Mesodermal cell (in vitro differentiated cells): Measurements from ENCODE around the gene LYAR. TPM values are rescaled to one million over a fixed set of nuclear protein-coding genes. Genes with fewer than 3 reads are reported as not detected.

Source experiments
- H3K27ac ChIP-seq: 2 replicates; pipeline ENCODE4 v1.7.0; 2013; ENCODE audit warnings: mild to moderate bottlenecking, low read depth, low read length, moderate library complexity; ENCODE audit not compliant: severe bottlenecking
- H3K36me3 ChIP-seq: 2 replicates; pipeline ENCODE4 v1.7.1; 2013; ENCODE audit warnings: mild to moderate bottlenecking, low read length, moderate library complexity; ENCODE audit not compliant: control insufficient read depth, insufficient read depth
- H3K4me1 ChIP-seq: one replicate; pipeline ENCODE4 v1.7.1; 2013; ENCODE audit warnings: mild to moderate bottlenecking, low read length; ENCODE audit not compliant: insufficient read depth, control insufficient read depth, poor library complexity, severe bottlenecking
- H3K4me3 ChIP-seq: 2 replicates; pipeline ENCODE4 v1.7.0; 2013; ENCODE audit warnings: low read length, control low read depth, mild to moderate bottlenecking; ENCODE audit not compliant: insufficient read depth, poor library complexity, severe bottlenecking; ENCODE audit errors: extremely low read depth
- H3K9me3 ChIP-seq: 2 replicates; pipeline ENCODE4 v1.7.1; 2013; ENCODE audit warnings: mild to moderate bottlenecking, low read length, moderate library complexity; ENCODE audit not compliant: control insufficient read depth
- WGBS, 2 experiments: methylation state at CpG; one replicate each; pipeline ENCODE4 v1.1.5; 2013; ENCODE audit warnings: missing lambda C conversion rate in 2 of 2; ENCODE audit not compliant: insufficient coverage in 2 of 2; 5-methylcytosine and 5-hydroxymethylcytosine counted together
- polyA plus RNA-seq, 2 experiments: library from polyadenylated mRNA; stranded (reverse); fragments of 50-300 nt; gene quantifications; one replicate each; pipeline ENCODE4 v1.2.3, GENCODE V29; 2013

Gene LYAR
- 20.2 TPM for polyA plus RNA-seq (2013, experiment 1 of 2)
- polyA plus RNA-seq (2013, experiment 2 of 2), result 23.6 TPM

DNA sequence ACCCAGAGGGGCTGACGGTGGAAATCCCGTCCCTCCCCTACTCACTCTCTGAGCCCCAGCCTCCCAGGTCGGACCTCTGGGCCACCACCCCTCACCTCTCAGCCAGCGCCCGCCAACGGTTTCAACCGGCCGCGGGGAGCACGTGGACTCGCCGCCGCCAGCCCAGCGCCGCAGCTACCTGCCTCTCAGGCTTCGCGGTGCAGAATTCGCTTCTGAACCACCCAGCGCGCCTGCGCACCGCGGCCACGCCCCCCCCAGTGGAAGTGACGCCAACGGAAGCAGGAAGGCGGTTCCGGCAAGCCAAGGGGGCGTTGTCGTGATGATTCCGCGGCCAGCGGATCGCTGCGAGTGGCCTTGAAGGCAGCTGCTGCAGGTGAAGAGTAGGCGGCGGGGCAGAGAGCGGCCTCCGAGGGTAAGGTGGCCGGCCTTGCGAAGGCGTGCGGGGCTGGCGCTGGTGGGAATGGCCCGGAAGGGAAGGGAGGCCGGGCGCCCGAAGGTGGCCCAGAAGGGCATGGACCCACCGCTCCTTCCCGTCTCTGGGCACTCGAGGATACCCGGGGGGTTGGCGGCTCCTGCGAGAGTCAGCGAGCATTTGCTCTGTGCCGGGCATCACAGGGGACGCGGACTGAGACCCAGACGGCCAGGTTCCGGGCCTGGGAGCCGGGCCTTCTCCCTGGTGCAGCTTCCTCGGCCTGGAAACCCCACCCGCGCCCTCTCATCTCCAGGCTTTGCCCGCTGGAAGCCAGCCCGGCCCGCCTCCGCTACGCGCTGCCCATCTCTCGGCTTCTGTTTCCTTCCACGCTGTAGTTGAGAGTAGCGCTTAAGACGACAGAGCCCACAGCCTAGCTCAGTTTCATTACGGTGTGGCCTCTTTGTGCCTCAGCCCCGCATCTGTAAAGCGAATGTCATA is at the start of gene LYAR, which contains the start of gene ZBTB49:
Gene LYAR (minus strand): TSS at position 214 of the 910 bp plus-strand sequence. CDS start 6,412 bp downstream, outside the sequence.
Gene ZBTB49 (plus strand): TSS at position 311 of the 910 bp plus-strand sequence. CDS start 9,695 bp downstream, outside the sequence.
- no peak within 1 kb of the TSS for H3K27ac ChIP-seq
- WGBS, 2 experiments, result 1% methylated on average over 51 to 77 of the region's 77 CpGs

GRCh38 chr4:4339504-4340085 is 49.6 kb upstream of the LYAR start:
- Histone ChIP-seq H3K4me1 (no peaks in the 10 kb centered on the region), H3K9me3 (no peaks in the 10 kb centered on the region), H3K4me3 (no peak overlapping the region), H3K27ac (no peak overlapping the region), H3K36me3 (no peaks in the 10 kb centered on the region)
- WGBS, 2 experiments, result 80 to 84% methylated on average over 19 to 20 of the region's 21 CpGs

More for the DNA sequence above, at the start of gene LYAR, which contains the start of gene ZBTB49:
- no peaks in the 10 kb centered on the region for H3K9me3 ChIP-seq
- peak within 1 kb of the TSS; percentile 89 for H3K4me3 ChIP-seq
- H3K4me1 ChIP-seq, result peaks cover 8% of the 10 kb centered on the region
- H3K36me3 ChIP-seq, result peaks cover 24% of the 10 kb centered on the region

DNA sequence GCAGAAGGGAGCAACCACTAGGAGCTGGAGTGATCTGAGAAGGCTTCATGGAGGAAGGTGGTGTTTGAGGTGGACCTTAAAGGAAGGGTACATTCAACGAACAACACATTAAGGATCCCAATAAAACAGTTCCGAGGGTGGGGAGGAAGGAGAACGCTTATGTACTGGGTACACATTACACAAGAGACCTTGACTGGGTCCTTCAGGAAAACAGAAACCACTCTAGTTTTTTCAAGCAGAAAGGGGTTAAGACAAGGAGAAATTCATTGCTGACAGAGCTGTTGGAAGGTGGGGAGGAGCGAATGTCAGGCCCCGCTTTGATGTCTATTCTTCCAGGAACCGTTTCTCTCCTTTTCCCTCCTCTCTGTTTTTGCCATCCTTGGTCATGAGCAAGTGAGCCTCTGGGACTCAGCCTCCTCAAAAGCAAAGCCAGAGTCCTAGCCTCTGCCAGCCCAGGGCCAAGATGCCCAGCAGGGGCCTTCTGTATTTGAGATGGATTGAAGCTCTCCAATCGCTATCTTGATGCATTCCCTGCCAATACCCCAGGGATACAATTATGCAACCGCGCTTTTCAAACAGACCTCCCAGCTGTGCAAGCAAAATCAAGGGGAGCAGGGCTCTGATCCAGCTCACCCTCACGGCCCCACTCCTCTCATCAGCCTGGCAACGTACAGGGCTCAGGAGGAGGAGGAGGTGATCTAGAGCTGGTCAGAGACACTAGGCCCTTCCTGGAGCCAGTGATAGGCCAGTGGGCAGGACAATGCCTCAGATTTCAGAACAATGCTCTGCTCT is 48.5 kb upstream of the LYAR start:
- Histone ChIP-seq H3K9me3 (no peaks in the 10 kb centered on the region), H3K4me1 (no peaks in the 10 kb centered on the region), H3K4me3 (no peak overlapping the region), H3K36me3 (no peaks in the 10 kb centered on the region), H3K27ac (no peak overlapping the region)
- 84 to 87% methylated on average over 3 to 6 of the region's 11 CpGs for WGBS, 2 experiments

DNA sequence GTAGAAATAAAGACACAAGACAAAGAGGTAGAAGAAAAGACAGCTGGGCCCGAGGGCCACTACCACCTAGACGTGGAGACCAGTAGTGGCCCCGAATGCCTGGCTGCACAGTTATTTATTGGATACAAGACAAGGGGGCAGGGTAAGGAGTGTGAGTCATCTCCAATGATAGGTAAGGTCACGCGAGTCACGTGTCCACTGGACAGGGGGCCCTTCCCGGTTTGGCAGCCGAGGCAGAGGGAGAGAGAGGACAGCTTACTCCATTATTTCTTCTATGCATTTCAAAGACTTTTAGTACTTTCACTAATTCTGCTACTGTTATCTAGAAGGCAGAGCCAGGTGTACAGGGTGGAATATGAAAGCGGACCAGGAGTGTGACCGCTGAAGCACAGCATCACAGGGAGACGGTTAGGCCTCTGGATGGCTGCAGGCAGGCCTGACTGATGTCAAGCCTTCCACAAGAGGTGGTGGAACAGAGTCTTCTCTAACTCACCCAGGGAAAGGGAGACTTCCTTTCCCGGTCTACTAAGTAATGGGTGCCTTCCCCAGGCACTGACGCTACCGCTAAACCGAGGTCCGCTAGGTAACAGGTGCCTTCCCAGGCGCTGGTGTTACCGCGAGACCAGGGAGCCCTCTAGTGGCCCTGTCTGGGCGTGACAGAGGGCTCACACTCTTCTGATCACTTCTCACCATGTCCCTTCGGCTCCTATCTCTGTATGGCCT is 45.0 kb upstream of the LYAR start:
- 52 to 95% methylated on average over 10 to 17 of the region's 21 CpGs for WGBS, 2 experiments

DNA sequence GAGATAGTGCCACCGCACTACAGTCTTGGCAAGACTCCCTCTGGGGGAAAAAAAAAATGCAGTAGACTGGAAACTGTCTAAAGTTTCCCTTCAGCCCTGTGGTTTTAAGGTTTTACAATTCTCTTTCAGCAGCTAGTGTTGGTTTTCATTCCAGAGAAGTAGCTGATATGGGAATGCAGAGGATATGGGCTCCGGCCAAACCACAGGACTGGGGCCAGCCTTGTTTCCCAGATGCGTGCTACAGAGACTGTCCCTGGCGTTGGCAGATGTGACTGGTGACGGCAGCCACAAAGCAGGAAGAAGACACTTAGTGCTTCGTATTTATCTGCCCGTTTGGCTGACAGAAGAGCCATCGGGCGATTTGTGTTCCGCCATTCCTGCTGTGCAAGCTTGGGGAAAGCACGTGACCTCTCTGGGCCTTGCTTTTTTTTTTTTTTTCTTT is 43.3 kb upstream of the LYAR start:
- Histone ChIP-seq H3K9me3 (no peaks in the 10 kb centered on the region), H3K27ac (no peak overlapping the region), H3K36me3 (no peaks in the 10 kb centered on the region), H3K4me3 (no peak overlapping the region), H3K4me1 (no peaks in the 10 kb centered on the region)
- 78 to 82% methylated on average over 11 of the region's 11 CpGs for WGBS, 2 experiments

More for the DNA sequence above, 45.0 kb upstream of the LYAR start:
- no peak overlapping the region for H3K4me3 ChIP-seq
- no peaks in the 10 kb centered on the region for H3K4me1 ChIP-seq
- no peak overlapping the region for H3K27ac ChIP-seq
- H3K36me3 ChIP-seq, result no peaks in the 10 kb centered on the region
- H3K9me3 ChIP-seq, result no peaks in the 10 kb centered on the region

DNA sequence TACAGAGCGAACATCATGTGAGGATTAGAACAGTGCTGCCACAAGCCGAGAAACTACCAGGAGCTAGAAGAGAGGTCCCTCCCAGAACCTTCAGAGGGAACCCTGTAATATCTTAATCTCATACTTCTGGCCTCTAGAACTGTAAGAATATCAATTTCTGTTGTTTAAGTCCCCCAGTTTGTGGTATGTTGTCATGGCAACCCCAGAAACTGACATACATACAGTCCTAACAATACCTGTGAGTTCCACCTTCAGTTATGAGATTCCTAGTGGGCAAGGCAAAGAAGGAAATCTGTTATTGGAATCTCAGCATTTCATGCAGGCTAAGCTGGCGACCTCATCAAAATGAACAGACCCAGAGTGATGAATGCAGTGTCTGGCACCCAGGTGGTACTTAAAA is 42.6 kb upstream of the LYAR start:
- no peaks in the 10 kb centered on the region for H3K9me3 ChIP-seq
- H3K36me3 ChIP-seq, result no peaks in the 10 kb centered on the region
- no peak overlapping the region for H3K4me3 ChIP-seq
- 90 to 100% methylated on average over 2 to 3 of the region's 3 CpGs for WGBS, 2 experiments
- peaks cover 3% of the 10 kb centered on the region for H3K4me1 ChIP-seq
- no peak overlapping the region for H3K27ac ChIP-seq

DNA sequence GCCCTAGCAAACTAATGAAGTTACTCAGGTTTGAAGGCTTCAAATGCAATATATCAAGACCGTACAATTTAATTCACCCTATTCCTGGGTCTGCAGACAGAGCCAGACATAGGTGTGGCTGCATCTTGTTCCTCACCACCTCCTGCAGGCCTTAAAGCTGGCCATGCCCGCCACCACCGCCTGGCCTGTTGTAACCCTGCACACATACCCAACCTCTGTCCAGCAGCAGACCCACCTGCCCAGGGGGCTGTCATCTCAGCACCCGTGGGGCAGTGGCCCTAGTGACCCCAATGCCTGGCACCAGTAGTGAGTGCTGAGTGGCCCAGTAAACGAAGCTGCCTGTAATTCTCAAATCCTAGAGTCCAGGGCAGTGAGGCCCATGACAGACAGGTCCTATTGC is 40.8 kb upstream of the LYAR start:
- no peak overlapping the region for H3K27ac ChIP-seq
- H3K4me1 ChIP-seq, result peaks cover 4% of the 10 kb centered on the region
- 87 to 94% methylated on average over 3 to 4 of the region's 5 CpGs for WGBS, 2 experiments
- no peaks in the 10 kb centered on the region for H3K36me3 ChIP-seq
- H3K4me3 ChIP-seq, result no peak overlapping the region
- no peaks in the 10 kb centered on the region for H3K9me3 ChIP-seq

DNA sequence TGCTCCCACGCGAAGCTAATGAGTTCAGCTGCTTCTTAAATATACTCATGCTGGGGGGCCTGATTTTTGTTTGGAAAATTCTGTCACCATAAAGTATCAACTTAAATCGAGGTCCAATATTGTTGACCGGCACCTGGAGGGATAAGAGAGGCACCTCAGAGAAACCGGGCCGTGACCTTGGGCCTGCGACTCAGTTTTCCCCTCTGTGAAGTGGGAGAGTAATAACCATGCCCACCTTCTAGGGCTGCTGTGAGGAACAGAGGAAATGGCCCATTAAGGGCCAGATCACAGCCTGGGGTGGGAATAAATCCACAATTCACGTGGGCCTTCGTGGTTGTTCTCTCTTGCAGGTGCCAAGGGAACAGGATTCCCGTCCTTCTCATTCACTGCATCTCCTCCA is 39.5 kb upstream of the LYAR start:
- Histone ChIP-seq H3K9me3 (no peaks in the 10 kb centered on the region), H3K4me3 (no peak overlapping the region), H3K27ac (no peak overlapping the region), H3K36me3 (no peaks in the 10 kb centered on the region), H3K4me1 (peaks cover 8% of the 10 kb centered on the region)
- WGBS, 2 experiments, result 98 to 100% methylated on average over 6 of the region's 10 CpGs

DNA sequence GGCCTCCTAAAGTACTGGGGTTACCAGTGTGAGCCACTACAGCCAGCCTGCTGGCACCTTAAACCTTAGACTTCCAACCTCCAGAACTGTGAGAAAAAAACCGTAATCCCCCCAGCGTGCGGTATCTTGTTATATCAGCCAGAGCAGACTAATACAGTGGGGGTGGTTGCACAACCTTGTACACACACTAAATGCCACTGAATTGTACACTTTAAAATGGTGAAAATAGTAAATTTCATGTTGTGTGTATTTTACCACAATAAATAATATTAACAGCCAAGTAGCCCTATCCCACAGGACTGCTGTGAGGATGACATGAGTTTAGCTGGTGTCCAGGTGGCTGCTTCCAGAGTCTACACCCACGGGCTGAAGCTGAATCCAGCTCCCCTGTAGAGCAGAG is 38.9 kb upstream of the LYAR start:
- H3K36me3 ChIP-seq, result no peaks in the 10 kb centered on the region
- no peaks in the 10 kb centered on the region for H3K9me3 ChIP-seq
- WGBS, 2 experiments, result 80 to 86% methylated on average over 1 of the region's 4 CpGs
- H3K27ac ChIP-seq, result no peak overlapping the region
- H3K4me1 ChIP-seq, result peaks cover 14% of the 10 kb centered on the region
- no peak overlapping the region for H3K4me3 ChIP-seq

DNA sequence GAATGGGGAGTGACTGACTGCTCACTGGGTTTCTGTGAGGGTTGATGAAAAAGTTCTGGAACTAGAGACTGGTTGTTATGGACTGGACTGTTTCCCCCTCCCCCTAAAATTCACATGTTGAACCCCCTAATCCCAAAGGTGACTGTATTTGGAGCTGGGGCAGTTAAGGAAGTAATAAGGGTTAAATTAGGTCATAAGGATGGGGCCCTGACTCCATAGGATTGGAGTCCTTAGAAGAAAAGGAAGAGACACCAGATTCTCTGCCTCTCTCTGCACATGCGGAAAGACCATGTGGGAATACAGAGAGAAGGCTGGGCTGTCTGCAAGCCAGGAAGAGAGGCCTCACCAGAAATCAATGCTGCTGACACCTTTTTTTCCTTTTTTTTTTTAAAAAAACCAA is 38.3 kb upstream of the LYAR start:
- H3K27ac ChIP-seq, result no peak overlapping the region
- 100% methylated on average over 1 of the region's 1 CpG; no CpG with 5 or more reads in 1 of the 2 experiments for WGBS, 2 experiments

More for the DNA sequence above, 38.3 kb upstream of the LYAR start:
- no peaks in the 10 kb centered on the region for H3K36me3 ChIP-seq
- H3K4me3 ChIP-seq, result no peak overlapping the region
- peaks cover 20% of the 10 kb centered on the region for H3K4me1 ChIP-seq
- H3K9me3 ChIP-seq, result no peaks in the 10 kb centered on the region
